Breast epithelium (tissue), 3 donors: ENCODE data around the gene NOS1AP.

ENCODE experiments used
- CTCF ChIP-seq, 3 donors: fragments of 450-650 bp; IDR thresholded peaks; one replicate each; pipeline ENCODE4 v1.5.1; 2016 to 2017; ENCODE audit warnings: antibody characterized with exemption in 3 of 3, mild to moderate bottlenecking in 3 of 3, moderate library complexity in 3 of 3
- POLR2A ChIP-seq: fragments of 450-650 bp; IDR thresholded peaks from one replicate; pipeline ENCODE4 v1.6.1; 2016; ENCODE audit warnings: antibody characterized with exemption, mild to moderate bottlenecking, moderate library complexity

- TF ChIP-seq CTCF (IDR thresholded peaks at IDR 0.05) = no peak
- TF ChIP-seq POLR2A = no peak
Measured at GRCh38 chr1:162275622-162276175, 206.2 kb downstream of the NOS1AP start.
